A549 (cell line): ENCODE results near the gene NDFIP1. TPM values are rescaled to one million over a fixed set of nuclear protein-coding genes. Genes with fewer than 3 reads are reported as not detected.

Experiments used
- ATAC-seq, 2 experiments: fragments of 200-7000 bp in 1 of 2; fragments of >200 bp in 1 of 2; cut with Nextera tagmentation in 1 of 2; cut with Tn5 transposase in 1 of 2; 3 replicates each; pipeline versions ENCODE4 v1.8.0 to v1.9.1; 2018 to 2020; ENCODE audit warnings: mild to moderate bottlenecking in 1 of 2, moderate library complexity in 1 of 2
- CTCF ChIA-PET: fragments of 300-600 bp; sonication (Branson Sonifier 250); formaldehyde crosslinking; extraction: SDS; loops from one replicate; lab custom pipeline; 2021; ENCODE audit warnings: antibody characterized with exemption, inconsistent platforms; lab: Yijun Ruan, JAX
- POLR2A ChIA-PET: fragments of 350-600 bp; formaldehyde crosslinking; extraction: SDS; loops from one replicate; lab custom pipeline; 2021; ENCODE audit warnings: antibody characterized with exemption, inconsistent platforms; lab: Yijun Ruan, JAX
- DNase-seq, 2 experiments: peaks; one replicate each; pipeline versions ENCODE4 v3.0.0 to v3.0.0-alpha.2; 2011 to 2016; ENCODE audit warnings: low read depth in 1 of 2, low spot score in 1 of 2
- FAIRE-seq: peaks from 2 replicates; lab custom pipeline; 2011; peaks lifted over from hg19 to GRCh38; lab: Jason Lieb, UNC
- H3K27ac ChIP-seq, 2 experiments: fragments of >200 bp; sonication (Bioruptor Twin); formaldehyde crosslinking; 3 replicates each; pipeline ENCODE4 v1.5.1; 2016 to 2017
- H3K4me1 ChIP-seq: fragments of >200 bp; sonication (Bioruptor Twin); formaldehyde crosslinking; 3 replicates; pipeline ENCODE4 v1.6.1; 2016
- H3K4me2 ChIP-seq: fragments of >200 bp; sonication (Bioruptor Twin); formaldehyde crosslinking; 3 replicates; pipeline ENCODE4 v1.6.1; 2016
- H3K4me3 ChIP-seq: fragments of >200 bp; sonication (Bioruptor Twin); formaldehyde crosslinking; 3 replicates; pipeline ENCODE4 v1.5.1; 2016
- H3K9me3 ChIP-seq: fragments of >200 bp; sonication (Bioruptor Twin); formaldehyde crosslinking; 3 replicates; pipeline ENCODE4 v1.6.1; 2016
- ATOH8 ChIP-seq: fragments of 250-450 bp; sonication (Bioruptor Pico); IDR thresholded peaks from 2 replicates; pipeline ENCODE4 v1.5.0; 2020; ENCODE audit warnings: low read depth, mild to moderate bottlenecking, moderate library complexity
- BHLHE40 ChIP-seq: IDR thresholded peaks from 2 replicates; pipeline ENCODE4 v1.6.1; 2012; ENCODE audit warnings: low read depth, low read length, inconsistent platforms
- CBX2 ChIP-seq: fragments of 200-600 bp; sonication (generic); IDR thresholded peaks from 2 replicates; pipeline ENCODE4 v1.6.1; 2016; ENCODE audit warnings: low read depth, mild to moderate bottlenecking, borderline replicate concordance
- CBX8 ChIP-seq: fragments of 200-600 bp; sonication (generic); IDR thresholded peaks from 2 replicates; pipeline ENCODE4 v1.6.1; 2016
- CHD4 ChIP-seq: fragments of 200-600 bp; sonication (generic); IDR thresholded peaks from 2 replicates; pipeline ENCODE4 v1.6.1; 2016; ENCODE audit warnings: antibody characterized with exemption, mild to moderate bottlenecking, borderline replicate concordance
- EHMT2 ChIP-seq: fragments of 200-600 bp; sonication (generic); IDR thresholded peaks from 2 replicates; pipeline ENCODE4 v1.6.1; 2016; ENCODE audit warnings: antibody characterized with exemption, low read depth, mild to moderate bottlenecking, moderate library complexity
- ESRRA ChIP-seq: fragments of 150-350 bp; IDR thresholded peaks from 2 replicates; pipeline ENCODE4 v1.6.1; 2014; ENCODE audit warnings: mild to moderate bottlenecking, low read length, borderline replicate concordance
- HOXA7 ChIP-seq: fragments of 250-450 bp; sonication (Bioruptor Pico); IDR thresholded peaks from 2 replicates; pipeline ENCODE4 v1.5.0; 2020; ENCODE audit warnings: mild to moderate bottlenecking, moderate library complexity
- HOXB5 ChIP-seq: fragments of 250-450 bp; sonication (Bioruptor Pico); IDR thresholded peaks from 2 replicates; pipeline ENCODE4 v1.5.0; 2020; ENCODE audit warnings: mild to moderate bottlenecking, moderate library complexity
- KDM1A ChIP-seq: fragments of 200-600 bp; sonication (generic); IDR thresholded peaks from 2 replicates; pipeline ENCODE4 v1.6.1; 2016; ENCODE audit warnings: low read depth, mild to moderate bottlenecking
- KDM5A ChIP-seq: fragments of 200-600 bp; sonication (generic); IDR thresholded peaks from 2 replicates; pipeline ENCODE4 v1.6.1; 2016; ENCODE audit warnings: antibody characterized with exemption, mild to moderate bottlenecking
- MAZ ChIP-seq: fragments of 150-350 bp; IDR thresholded peaks from 2 replicates; pipeline ENCODE4 v1.6.1; 2014; ENCODE audit warnings: antibody characterized with exemption, low read depth, low read length, borderline replicate concordance
- MYC ChIP-seq: IDR thresholded peaks from 2 replicates; pipeline ENCODE4 v1.6.1; 2012; ENCODE audit warnings: mild to moderate bottlenecking, inconsistent platforms, low read length, improper control_type of control experiment, borderline replicate concordance
- NPAS2 ChIP-seq: fragments of 250-450 bp; sonication (Bioruptor Pico); IDR thresholded peaks from 2 replicates; pipeline ENCODE4 v1.8.0; 2022; ENCODE audit warnings: mild to moderate bottlenecking, moderate library complexity, borderline replicate concordance
- RAD21 ChIP-seq, 2 experiments: fragments of >200 bp in 1 of 2; sonication (Bioruptor Twin) in 1 of 2; formaldehyde crosslinking in 1 of 2; IDR thresholded peaks in 1 of 2; conservative IDR thresholded peaks in 1 of 2; 2 replicates in 1 of 2; 3 replicates in 1 of 2; pipeline ENCODE4 v1.6.1; 2012 to 2018; ENCODE audit warnings: inconsistent platforms in 1 of 2
- RARB ChIP-seq: fragments of 250-450 bp; sonication (Bioruptor Pico); IDR thresholded peaks from 2 replicates; pipeline ENCODE4 v1.8.0; 2021; ENCODE audit warnings: mild to moderate bottlenecking, moderate library complexity
- RCOR1 ChIP-seq: fragments of 150-350 bp; IDR thresholded peaks from 2 replicates; pipeline ENCODE4 v1.6.1; 2014; ENCODE audit warnings: antibody characterized with exemption, low read length, low read depth
- RFX5 ChIP-seq: fragments of 450-650 bp; IDR thresholded peaks from 2 replicates; pipeline ENCODE4 v1.7.1; 2014; ENCODE audit warnings: antibody characterized with exemption, mild to moderate bottlenecking, moderate library complexity
- TFCP2L1 ChIP-seq: fragments of 250-450 bp; sonication (Bioruptor Pico); IDR thresholded peaks from 2 replicates; pipeline ENCODE4 v1.5.0; 2021; ENCODE audit warnings: mild to moderate bottlenecking
- TP53 ChIP-seq: fragments of 250-450 bp; sonication (Bioruptor Pico); IDR thresholded peaks from 2 replicates; pipeline ENCODE4 v1.5.0; 2021; ENCODE audit warnings: mild to moderate bottlenecking, moderate library complexity
- ZC3H11A ChIP-seq: fragments of 450-650 bp; IDR thresholded peaks from 2 replicates; pipeline ENCODE4 v1.6.1; 2014; ENCODE audit warnings: antibody characterized with exemption, mild to moderate bottlenecking
- ZNF302 ChIP-seq: fragments of 250-450 bp; sonication (Bioruptor Pico); IDR thresholded peaks from 2 replicates; pipeline ENCODE4 v1.9.0; 2021; ENCODE audit warnings: inconsistent platforms, mild to moderate bottlenecking, moderate library complexity
- WGBS: methylation state at CpG from one replicate; pipeline ENCODE4 v1.1.6; 2017; ENCODE audit errors: missing lambda C conversion rate; 5-methylcytosine and 5-hydroxymethylcytosine counted together
- polyA plus RNA-seq, 4 experiments: library from polyadenylated mRNA; depleted of rRNA in 3 of 4; stranded (reverse); fragments of >200 nt; fragmentation: RNase III in 1 of 4; extraction: RNeasy Plus Mini Kit Qiagen cat#74134 plus additional on column Dnase treatment in 1 of 4; gene quantifications; 2 replicates in 3 of 4; 3 replicates in 1 of 4; pipeline ENCODE4 v1.2.3, GENCODE V29; 2011 to 2017
- TF ChIP-seq, protein P1 (sequence below): fragments of >200 bp; sonication (Bioruptor Twin); formaldehyde crosslinking; IDR thresholded peaks from 2 replicates; pipeline ENCODE4 v1.6.1; 2016

NDFIP1 gene
- polyA plus RNA-seq, 2 of the 4 experiments (the other 2 are of a cell fraction), result 42.4 to 58.0 TPM

- FAIRE-seq, result no peak
- no peak overlapping the region for H3K27ac ChIP-seq
- no peak overlapping the region for H3K4me2 ChIP-seq
- TF ChIP-seq TP53 (CRISPR knock-in tag) (no peak), CBX8 (no peak), ZC3H11A (no peak), ATOH8 (no peak), EHMT2 (no peak), ESRRA (no peak), MYC (no peak), CBX2 (no peak), MAZ (no peak), HOXA7 (CRISPR knock-in tag) (no peak), ZNF302 (no peak)
- TF ChIP-seq, protein P1, sequence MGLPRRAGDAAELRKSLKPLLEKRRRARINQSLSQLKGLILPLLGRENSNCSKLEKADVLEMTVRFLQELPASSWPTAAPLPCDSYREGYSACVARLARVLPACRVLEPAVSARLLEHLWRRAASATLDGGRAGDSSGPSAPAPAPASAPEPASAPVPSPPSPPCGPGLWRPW, result no peak
- H3K4me1 ChIP-seq, result no peaks in the 10 kb centered on the region
- no peak overlapping the region for H3K4me3 ChIP-seq
- ChIA-PET CTCF (no interaction called here), POLR2A (no interaction called here)
- H3K9me3 ChIP-seq, result no peaks in the 10 kb centered on the region
- 16% methylated on average over 1 of the region's 1 CpG for whole genome bisulfite sequencing
- no peak for ATAC-seq
- no peak for DNase-seq
These were observed 17.6 kb upstream of the NDFIP1 start for GRCh38 chr5:142091012-142091411.

DNA sequence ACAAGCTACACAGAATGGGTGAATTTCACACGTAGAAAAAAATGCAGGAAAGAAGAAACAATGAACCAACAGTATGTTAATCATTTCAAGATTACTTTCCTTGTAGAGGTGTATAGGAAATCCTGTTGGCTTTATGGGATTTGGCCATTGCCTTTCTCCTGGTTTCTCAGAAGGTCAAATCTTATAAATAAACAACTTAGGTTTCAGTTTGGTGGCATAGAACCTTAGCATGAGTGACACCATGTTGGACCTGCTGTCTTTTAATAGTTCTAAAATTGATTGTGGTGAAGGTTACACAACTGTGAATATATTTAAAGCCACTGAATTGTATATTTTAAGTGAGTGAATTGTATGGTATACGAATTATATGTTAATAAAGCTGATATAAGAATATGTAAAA is 16.7 kb upstream of the NDFIP1 start:
- DNase-seq, result no peak
- Histone ChIP-seq H3K27ac (no peak overlapping the region), H3K9me3 (no peaks in the 10 kb centered on the region), H3K4me2 (no peak overlapping the region), H3K4me3 (no peak overlapping the region), H3K4me1 (no peaks in the 10 kb centered on the region)
- CTCF ChIA-PET, result interaction anchor here (0.6 to 1.3 kb wide), 5 partner anchors 12 to 101 kb away, joined by 3 to 5 read pairs (median 3); no protein-coding TSS in a partner anchor
- 3% methylated on average over 2 of the region's 2 CpGs for WGBS
- ATAC-seq, result no peak
- FAIRE-seq, result no peak
- TF ChIP-seq CHD4, result no peak
- POLR2A ChIA-PET, result no interaction called here

GRCh38 chr5:142095035-142095434 is 13.5 kb upstream of the NDFIP1 start:
- Histone ChIP-seq H3K4me3 (no peak overlapping the region), H3K27ac (no peak overlapping the region), H3K9me3 (no peaks in the 10 kb centered on the region), H3K4me1 (no peaks in the 10 kb centered on the region), H3K4me2 (no peak overlapping the region)
- 69% methylated on average over 4 of the region's 4 CpGs for WGBS
- POLR2A ChIA-PET, result no interaction called here
- FAIRE-seq, result no peak
- TF ChIP-seq RARB (CRISPR knock-in tag), result no peak
- TF ChIP-seq HOXB5, result no peak
- no peak for TF ChIP-seq RCOR1
- no peak for TF ChIP-seq RAD21 (conservative IDR thresholded peaks at IDR 0.05 in 1 of 2, IDR thresholded peaks at IDR 0.05 in 1 of 2)
- no peak for TF ChIP-seq RFX5
- no peak for TF ChIP-seq ZC3H11A
- TF ChIP-seq TFCP2L1 (CRISPR knock-in tag), result no peak
- TF ChIP-seq KDM1A, result no peak
- TF ChIP-seq NPAS2, result no peak
- TF ChIP-seq BHLHE40, result no peak
- no peak for TF ChIP-seq KDM5A
- TF ChIP-seq MAZ, result no peak
- CTCF ChIA-PET, result interaction anchor here (1.3 to 2.1 kb wide), 3 partner anchors 9 to 12 kb away, joined by 3 to 4 read pairs (median 4); no protein-coding TSS in a partner anchor
- DNase-seq, result no peak
- ATAC-seq, result no peak
